ENCODE data around the gene HIBCH. TPM values are rescaled to one million over a fixed set of nuclear protein-coding genes. Genes with fewer than 3 reads are reported as not detected.

HIBCH gene
- total and polyA plus RNA-seq, 2 experiments from 2014 or later = 25.7 to 42.3 TPM

GRCh38 chr2:190207930-190208329 is 111.7 kb downstream of the HIBCH start:
- Histone ChIP-seq H3K27ac (ENCODE audit: low read depth) (no peak overlapping the region), H3K27me3 (ENCODE audit: insufficient read depth) (no peaks in the 10 kb centered on the region), H3F3A (replicated peaks; ENCODE audit: low read depth) (no peaks in the 10 kb centered on the region), H2AFZ (no peak overlapping the region), H3K4me3 (no peak overlapping the region), H4K20me1 (replicated peaks; ENCODE audit: insufficient read depth) (no peaks in the 10 kb centered on the region), H3K4me2 (no peak overlapping the region), H3K36me3 (ENCODE audit: insufficient read depth) (no peaks in the 10 kb centered on the region), H3K9me2 (ENCODE audit: insufficient read depth) (no peaks in the 10 kb centered on the region), H3K79me2 (replicated peaks; ENCODE audit: insufficient read depth) (no peaks in the 10 kb centered on the region), H3K4me1 (ENCODE audit: insufficient read depth) (no peaks in the 10 kb centered on the region)
- peak overlapping the region; percentile 81 for H3K27ac Mint-ChIP-seq
- no peaks in the 10 kb centered on the region for H3K9me3 Mint-ChIP-seq
- TF ChIP-seq ZNF462 (CRISPR knock-in tag; IDR thresholded peaks at IDR 0.05) (no peak), EZH2 (IDR thresholded peaks at IDR 0.05; ENCODE audit: low read depth, unreplicated experiment) (no peak), STAT1 (IDR thresholded peaks at IDR 0.05; ENCODE audit: unreplicated experiment) (no peak), CREB1 (CRISPR knock-in tag; IDR thresholded peaks at IDR 0.05; ENCODE audit: low read depth) (no peak), REST (IDR thresholded peaks at IDR 0.05; ENCODE audit: unreplicated experiment) (no peak), NANOG (IDR thresholded peaks at IDR 0.05; ENCODE audit: borderline replicate concordance) (no peak)
- TF ChIP-seq, protein P1, sequence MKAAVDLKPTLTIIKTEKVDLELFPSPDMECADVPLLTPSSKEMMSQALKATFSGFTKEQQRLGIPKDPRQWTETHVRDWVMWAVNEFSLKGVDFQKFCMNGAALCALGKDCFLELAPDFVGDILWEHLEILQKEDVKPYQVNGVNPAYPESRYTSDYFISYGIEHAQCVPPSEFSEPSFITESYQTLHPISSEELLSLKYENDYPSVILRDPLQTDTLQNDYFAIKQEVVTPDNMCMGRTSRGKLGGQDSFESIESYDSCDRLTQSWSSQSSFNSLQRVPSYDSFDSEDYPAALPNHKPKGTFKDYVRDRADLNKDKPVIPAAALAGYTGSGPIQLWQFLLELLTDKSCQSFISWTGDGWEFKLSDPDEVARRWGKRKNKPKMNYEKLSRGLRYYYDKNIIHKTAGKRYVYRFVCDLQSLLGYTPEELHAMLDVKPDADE (IDR thresholded peaks at IDR 0.05) = no peak
- DNase-seq (ENCODE audit: low spot score) (no peak), ATAC-seq (no peak)
- no peak overlapping the region for H3K4me3 Mint-ChIP-seq
- peaks cover 2% of the 10 kb centered on the region for H3K27me3 Mint-ChIP-seq (ENCODE audit: insufficient read depth, low read depth, poor library complexity)
- H3K36me3 Mint-ChIP-seq (ENCODE audit: low read depth) = no peaks in the 10 kb centered on the region
- no peaks in the 10 kb centered on the region for H3K4me1 Mint-ChIP-seq
